Activated T-helper 17 cell treated with anti-CD3 and anti-CD28 coated beads, Interleukin-2, amount 50 U/mL, for 72 hours (primary cell): ENCODE results near the gene ZNF43. TPM values are rescaled to one million over a fixed set of nuclear protein-coding genes. Genes with fewer than 3 reads are reported as not detected.
A peak's percentile ranks its signal among the peaks of the same experiment; 100 is the strongest.
"Not testable (repeated sequence)": the region's sequence is repeated elsewhere in the genome, so short reads cannot be mapped to it uniquely, and the experiment has no call there.

Experiments
- ATAC-seq: fragments of 150-1000 bp; cut with Tn5 transposase; replicated peaks from 2 replicates; pipeline ENCODE4 v1.10.0; 2021; ENCODE audit warnings: mild to moderate bottlenecking, moderate library complexity
- H3K27ac Mint-ChIP-seq: one replicate; pipeline ENCODE4 v1.8.0; 2022; ENCODE audit warnings: mixed read lengths
- H3K27me3 Mint-ChIP-seq: one replicate; pipeline ENCODE4 v1.8.0; 2022; ENCODE audit warnings: mixed read lengths
- H3K36me3 Mint-ChIP-seq: one replicate; pipeline ENCODE4 v1.8.0; 2022; ENCODE audit warnings: low read depth, mild to moderate bottlenecking, mixed read lengths
- H3K4me1 Mint-ChIP-seq: one replicate; pipeline ENCODE4 v1.8.0; 2022; ENCODE audit warnings: mixed read lengths
- H3K4me3 Mint-ChIP-seq: one replicate; pipeline ENCODE4 v1.8.0; 2022; ENCODE audit warnings: mild to moderate bottlenecking, mixed read lengths
- H3K9me3 Mint-ChIP-seq: one replicate; pipeline ENCODE4 v1.8.0; 2022; ENCODE audit warnings: mixed read lengths
- total RNA-seq, 2 donors: library from RNA; stranded (reverse); gene quantifications; one replicate each; pipeline ENCODE4 v1.2.3, GENCODE V29; 2022

The ZNF43 gene
- total RNA-seq, 2 donors from 2014 or later = 29.0 to 42.5 TPM

GRCh38 chr19:21841081-21841480 lies 5.1 kb upstream of the ZNF43 start:
- H3K4me3 Mint-ChIP-seq = no peak overlapping the region

DNA sequence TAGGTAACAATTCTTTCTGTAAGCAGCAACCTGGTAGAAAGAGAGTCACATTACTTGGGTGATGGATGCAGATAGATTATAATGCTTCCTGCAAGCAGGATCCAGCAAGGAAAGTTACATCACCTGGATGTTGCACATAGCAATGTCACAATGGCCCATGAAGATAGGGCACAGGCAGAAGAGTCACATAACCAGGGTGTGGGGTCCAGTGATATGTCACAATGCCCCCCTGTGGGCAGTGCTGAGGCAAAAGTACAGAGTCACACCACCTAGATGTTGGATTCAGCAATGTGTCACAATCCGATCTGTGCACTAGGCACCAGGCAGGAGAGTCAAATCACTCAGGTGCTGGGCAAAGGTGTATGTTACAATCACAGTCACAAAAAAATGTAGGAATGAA lies 4.0 kb upstream of the ZNF43 start:
- no peak overlapping the region for H3K27ac Mint-ChIP-seq
- no peaks in the 10 kb centered on the region for H3K27me3 Mint-ChIP-seq
- peaks cover 78% of the 10 kb centered on the region for H3K36me3 Mint-ChIP-seq
- ATAC-seq = no peak
- no peaks in the 10 kb centered on the region for H3K4me1 Mint-ChIP-seq
- no peak overlapping the region for H3K4me3 Mint-ChIP-seq
- no peaks in the 10 kb centered on the region for H3K9me3 Mint-ChIP-seq

More at GRCh38 chr19:21841081-21841480, 5.1 kb upstream of the ZNF43 start:
- no peak overlapping the region for H3K27ac Mint-ChIP-seq
- no peaks in the 10 kb centered on the region for H3K27me3 Mint-ChIP-seq
- peaks cover 81% of the 10 kb centered on the region for H3K36me3 Mint-ChIP-seq
- H3K4me1 Mint-ChIP-seq = no peaks in the 10 kb centered on the region
- ATAC-seq = no peak
- H3K9me3 Mint-ChIP-seq = no peaks in the 10 kb centered on the region

GRCh38 chr19:21838646-21839045 lies 2.7 kb upstream of the ZNF43 start:
- Mint-ChIP-seq H3K36me3 (peaks cover 74% of the 10 kb centered on the region), H3K27ac (no peak overlapping the region), H3K4me1 (no peaks in the 10 kb centered on the region), H3K27me3 (no peaks in the 10 kb centered on the region), H3K4me3 (no peak overlapping the region), H3K9me3 (no peaks in the 10 kb centered on the region)
- ATAC-seq = no peak

DNA sequence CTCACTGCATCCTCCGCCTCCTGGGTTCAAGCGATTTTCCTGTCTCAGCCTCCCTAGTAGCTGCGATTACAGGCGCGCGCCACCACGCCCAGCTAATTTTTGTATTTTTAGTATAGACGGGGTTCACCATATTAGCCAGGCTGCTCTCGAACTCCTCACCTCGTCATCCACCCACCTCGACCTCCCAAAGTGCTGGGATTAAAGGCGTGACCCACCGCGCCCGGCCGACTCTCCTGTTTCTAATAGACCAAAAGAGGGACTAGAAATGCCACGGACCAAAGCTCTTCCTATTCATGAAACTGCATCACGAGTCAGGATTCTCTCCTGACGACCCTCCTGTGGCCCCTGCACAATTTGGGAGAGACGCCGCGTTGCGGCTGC lies 563 bp downstream of the ZNF43 start:
- peaks cover 8% of the 10 kb centered on the region for H3K4me1 Mint-ChIP-seq
- no peaks in the 10 kb centered on the region for H3K9me3 Mint-ChIP-seq
- peak overlapping the region; percentile 95 for H3K4me3 Mint-ChIP-seq
- peak overlapping the region; percentile 96 for H3K27ac Mint-ChIP-seq
- no peaks in the 10 kb centered on the region for H3K27me3 Mint-ChIP-seq
- peaks cover 70% of the 10 kb centered on the region for H3K36me3 Mint-ChIP-seq
- peak; percentile 1 for ATAC-seq

- ATAC-seq = no peak
- H3K36me3 Mint-ChIP-seq = peaks cover 66% of the 10 kb centered on the region
- H3K27me3 Mint-ChIP-seq = no peaks in the 10 kb centered on the region
- H3K9me3 Mint-ChIP-seq = no peaks in the 10 kb centered on the region
- H3K4me1 Mint-ChIP-seq = peaks cover 13% of the 10 kb centered on the region
- no peak overlapping the region for H3K27ac Mint-ChIP-seq
- H3K4me3 Mint-ChIP-seq = peak overlapping the region; percentile 95
Measured at GRCh38 chr19:21833733-21834132, 2.2 kb downstream of the ZNF43 start.

DNA sequence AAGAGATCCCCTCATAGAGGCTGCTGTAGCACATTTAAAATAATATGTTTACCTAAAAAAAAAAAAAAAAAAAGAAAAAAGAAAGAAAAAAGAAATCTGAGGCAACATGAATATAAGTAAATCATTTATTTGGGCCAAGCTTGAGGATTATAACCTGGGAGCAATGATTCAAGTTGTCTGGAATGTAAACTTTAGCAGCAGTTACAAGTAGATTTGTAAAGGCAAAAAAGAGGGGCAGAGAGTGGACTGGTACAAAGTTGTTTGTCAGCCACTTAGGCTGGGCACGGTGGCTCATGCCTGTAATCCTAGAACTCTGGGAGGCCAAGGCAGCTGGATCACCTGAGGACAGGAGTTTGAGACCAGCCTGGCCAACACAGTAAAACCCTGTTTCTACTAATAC lies 11.3 kb downstream of the ZNF43 start:
- Mint-ChIP-seq H3K4me3 (no peak overlapping the region), H3K4me1 (peaks cover 2% of the 10 kb centered on the region), H3K9me3 (no peaks in the 10 kb centered on the region), H3K27me3 (no peaks in the 10 kb centered on the region), H3K27ac (no peak overlapping the region), H3K36me3 (peaks cover 70% of the 10 kb centered on the region)
- ATAC-seq = no peak

GRCh38 chr19:21823224-21823623 lies 12.8 kb downstream of the ZNF43 start:
- ATAC-seq = peak; percentile 70
- no peaks in the 10 kb centered on the region for H3K27me3 Mint-ChIP-seq
- no peak overlapping the region for H3K4me3 Mint-ChIP-seq
- no peaks in the 10 kb centered on the region for H3K4me1 Mint-ChIP-seq
- peaks cover 3% of the 10 kb centered on the region for H3K9me3 Mint-ChIP-seq
- no peak overlapping the region for H3K27ac Mint-ChIP-seq
- peaks cover 81% of the 10 kb centered on the region for H3K36me3 Mint-ChIP-seq

- Mint-ChIP-seq H3K27me3 (no peaks in the 10 kb centered on the region), H3K4me1 (no peaks in the 10 kb centered on the region), H3K4me3 (no peak overlapping the region), H3K27ac (no peak overlapping the region), H3K36me3 (peaks cover 98% of the 10 kb centered on the region), H3K9me3 (peaks cover 21% of the 10 kb centered on the region)
- ATAC-seq = no peak
Measured at GRCh38 chr19:21812448-21812847, 23.5 kb downstream of the ZNF43 start.

DNA sequence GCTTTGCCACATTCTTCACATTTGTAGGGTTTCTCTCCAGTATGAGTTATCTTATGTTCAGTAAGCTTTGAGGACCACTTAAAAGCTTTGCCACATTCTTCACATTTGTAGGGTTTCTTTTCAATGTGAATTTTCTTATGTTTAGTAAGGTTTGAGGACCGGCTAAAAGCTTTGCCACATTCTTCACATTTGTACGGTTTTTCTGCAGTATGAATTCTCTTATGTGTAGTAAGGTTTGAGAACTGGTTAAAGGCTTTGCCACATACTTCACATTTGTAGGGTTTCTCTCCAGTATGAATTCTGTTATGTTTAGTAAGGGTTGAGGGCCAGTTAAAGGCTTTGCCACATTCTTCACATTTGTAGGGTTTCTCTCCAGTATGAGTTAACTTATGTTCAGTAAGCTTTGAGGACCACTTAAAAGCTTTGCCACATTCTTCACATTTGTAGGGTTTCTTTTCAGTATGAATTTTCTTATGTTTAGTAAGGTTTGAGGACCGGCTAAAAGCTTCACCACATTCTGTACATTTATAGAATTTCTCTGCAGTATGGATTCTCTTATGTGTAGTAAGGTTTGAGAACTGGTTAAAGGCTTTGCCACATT lies 27.5 kb downstream of the ZNF43 start:
- not testable (repeated sequence) for ATAC-seq, H3K4me3 Mint-ChIP-seq, H3K27ac Mint-ChIP-seq, H3K27me3 Mint-ChIP-seq, H3K4me1 Mint-ChIP-seq
- H3K9me3 Mint-ChIP-seq = peaks cover 21% of the 10 kb centered on the region
- H3K36me3 Mint-ChIP-seq = peaks cover 60% of the 10 kb centered on the region

DNA sequence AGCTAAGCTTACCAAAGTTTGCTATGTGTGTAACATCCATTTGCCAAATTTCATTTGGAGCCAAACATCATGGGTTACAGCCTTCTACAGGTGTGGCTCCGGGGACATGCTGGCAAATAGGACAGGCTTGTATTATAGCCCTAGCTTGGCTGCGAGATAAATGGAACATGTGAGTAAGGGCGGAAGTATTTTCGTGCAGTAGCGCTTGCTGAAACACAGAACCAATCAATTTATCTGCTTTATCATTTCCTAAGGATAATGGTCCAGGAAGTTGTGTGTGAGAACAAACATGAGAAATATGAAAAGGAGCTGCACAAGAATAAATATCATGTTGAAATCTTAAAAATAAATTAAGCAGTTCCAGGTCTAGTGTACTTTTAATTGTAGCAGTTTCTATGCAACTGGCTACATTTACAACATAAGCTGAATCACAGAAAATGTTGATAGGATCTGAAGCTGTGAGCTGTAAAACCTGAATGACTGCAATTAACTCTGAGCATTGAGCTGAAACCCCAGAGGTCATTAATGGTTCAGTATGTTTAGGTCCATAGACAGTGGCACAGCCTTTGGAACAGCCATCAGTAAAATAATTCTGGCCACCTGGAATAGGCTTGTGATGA lies 46.4 kb downstream of the ZNF43 start:
- no peak overlapping the region for H3K27ac Mint-ChIP-seq
- H3K27me3 Mint-ChIP-seq = peaks cover 8% of the 10 kb centered on the region
- ATAC-seq = no peak
- no peak overlapping the region for H3K4me3 Mint-ChIP-seq
- H3K9me3 Mint-ChIP-seq = peaks cover 4% of the 10 kb centered on the region
- H3K4me1 Mint-ChIP-seq = no peaks in the 10 kb centered on the region
- no peaks in the 10 kb centered on the region for H3K36me3 Mint-ChIP-seq

GRCh38 chr19:21786936-21787335 lies 49.0 kb downstream of the ZNF43 start:
- peaks cover 6% of the 10 kb centered on the region for H3K27me3 Mint-ChIP-seq
- H3K9me3 Mint-ChIP-seq = peaks cover 4% of the 10 kb centered on the region
- no peaks in the 10 kb centered on the region for H3K36me3 Mint-ChIP-seq
- ATAC-seq = no peak
- no peaks in the 10 kb centered on the region for H3K4me1 Mint-ChIP-seq
- H3K27ac Mint-ChIP-seq = no peak overlapping the region
- no peak overlapping the region for H3K4me3 Mint-ChIP-seq

DNA sequence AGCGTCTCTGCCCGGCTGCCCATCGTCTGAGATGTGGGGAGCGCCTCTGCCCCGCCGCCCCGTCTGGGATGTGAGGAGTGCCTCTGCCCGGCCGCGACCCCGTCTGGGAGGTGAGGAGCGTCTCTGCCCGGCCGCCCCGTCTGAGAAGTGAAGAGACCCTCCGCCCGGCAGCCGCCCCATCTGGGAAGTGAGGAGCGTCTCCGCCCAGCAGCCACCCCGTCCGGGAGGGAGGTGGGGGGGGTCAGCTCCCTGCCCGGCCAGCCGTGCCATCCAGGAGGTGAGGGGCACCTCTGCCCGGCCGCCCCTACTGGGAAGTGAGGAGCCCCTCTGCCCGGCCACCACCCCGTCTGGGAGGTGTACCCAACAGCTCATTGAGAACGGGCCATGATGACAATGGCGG lies 60.2 kb downstream of the ZNF43 start:
- not testable (repeated sequence) for H3K9me3 Mint-ChIP-seq, H3K27ac Mint-ChIP-seq

DNA sequence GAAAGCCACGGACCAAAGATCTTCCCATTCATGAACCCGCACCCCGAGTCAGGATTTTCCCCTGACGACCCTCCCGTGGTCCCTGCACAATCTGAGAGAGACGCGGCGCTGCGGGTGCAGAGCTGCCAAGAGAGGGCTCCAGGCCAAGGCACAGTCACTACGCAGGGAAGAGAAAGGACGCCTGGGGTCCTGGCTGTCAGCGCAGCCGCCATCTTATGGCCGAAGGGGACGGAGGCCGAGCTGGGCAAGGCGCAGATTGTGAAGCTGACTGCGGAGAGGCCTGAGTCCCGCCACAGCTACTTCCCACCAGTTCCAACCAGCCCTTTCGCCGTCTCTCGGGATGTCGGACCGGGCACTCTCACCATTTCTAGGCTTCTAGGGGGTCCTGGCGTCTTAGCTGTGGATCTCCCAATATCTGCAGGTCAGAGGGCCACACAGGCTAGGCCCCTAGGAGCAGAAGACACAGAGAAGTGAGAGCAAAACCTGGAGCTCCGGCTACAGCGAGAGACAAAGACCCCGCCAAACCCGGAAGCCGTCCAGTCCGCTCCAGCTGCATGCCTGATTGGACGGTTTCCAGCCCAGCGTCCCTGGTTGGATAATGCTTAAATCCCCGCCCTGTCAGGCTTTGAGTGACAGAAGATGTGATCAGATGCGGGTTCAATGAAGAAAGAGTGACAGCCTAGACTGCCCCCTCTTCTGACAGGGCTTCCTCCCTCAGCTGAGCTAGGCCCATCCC lies 68.7 kb downstream of the ZNF43 start, which contains the start of gene ZNF100:
ZNF100 (minus strand) TSS at position 515 of the 736 bp plus-strand sequence; CDS start at position 365, 150 bp downstream.
- peak within 1 kb of the TSS; percentile 92 for H3K27ac Mint-ChIP-seq
- H3K4me3 Mint-ChIP-seq = peak within 1 kb of the TSS; percentile 95
- H3K36me3 Mint-ChIP-seq = peaks cover 42% of the 10 kb centered on the region
- H3K4me1 Mint-ChIP-seq = no peaks in the 10 kb centered on the region
- ATAC-seq = peak; percentile 97
- no peaks in the 10 kb centered on the region for H3K27me3 Mint-ChIP-seq
- H3K9me3 Mint-ChIP-seq = no peaks in the 10 kb centered on the region

More for the DNA sequence above, 60.2 kb downstream of the ZNF43 start:
- not testable (repeated sequence) for H3K4me3 Mint-ChIP-seq, ATAC-seq, H3K4me1 Mint-ChIP-seq, H3K27me3 Mint-ChIP-seq, H3K36me3 Mint-ChIP-seq

DNA sequence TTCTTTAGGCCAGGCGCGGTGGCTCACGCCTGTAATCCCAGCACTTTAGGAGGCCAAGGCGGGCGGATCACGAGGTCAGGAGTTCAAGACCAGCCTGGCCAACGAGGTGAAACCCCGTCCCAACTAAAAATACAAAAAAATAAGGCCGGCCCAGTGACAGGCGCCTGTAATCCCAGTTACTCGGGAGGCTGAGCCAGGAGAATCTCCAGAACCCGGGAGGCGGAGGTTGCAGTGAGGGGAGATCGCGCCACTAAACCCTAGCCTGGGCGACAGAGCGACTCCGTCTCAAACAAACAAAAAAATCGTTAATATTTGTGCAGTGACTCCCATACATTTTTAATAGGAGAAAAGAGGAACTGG lies 69.3 kb downstream of the ZNF43 start:
- not testable (repeated sequence) for H3K4me1 Mint-ChIP-seq, H3K9me3 Mint-ChIP-seq, H3K27me3 Mint-ChIP-seq
- ATAC-seq = peak; percentile 1
- Mint-ChIP-seq H3K36me3 (peaks cover 48% of the 10 kb centered on the region), H3K4me3 (peak overlapping the region; percentile 95), H3K27ac (peak overlapping the region; percentile 92)

- Mint-ChIP-seq H3K9me3 (no peaks in the 10 kb centered on the region), H3K4me3 (peak overlapping the region; percentile 95), H3K27ac (no peak overlapping the region), H3K36me3 (peaks cover 63% of the 10 kb centered on the region), H3K4me1 (no peaks in the 10 kb centered on the region), H3K27me3 (no peaks in the 10 kb centered on the region)
- peak; percentile 48 for ATAC-seq
Measured at GRCh38 chr19:21765151-21765550, 70.8 kb downstream of the ZNF43 start.
